Naive thymus-derived CD4-positive, alpha-beta T cell (primary cell): ENCODE results near the gene REV1. TPM values are rescaled to one million over a fixed set of nuclear protein-coding genes. Genes with fewer than 3 reads are reported as not detected.

Source experiments
- ATAC-seq: fragments of 150-1000 bp; cut with Tn5 transposase; 2 replicates; pipeline ENCODE4 v1.10.0; 2021; ENCODE audit warnings: mild to moderate bottlenecking, moderate library complexity
- CTCF ChIA-PET: fragments of 350-600 bp; sonication (Branson Sonifier 250); formaldehyde crosslinking; loops from one replicate; lab custom pipeline; 2021; ENCODE audit warnings: antibody characterized with exemption; lab: Charles Lee
- POLR2A ChIA-PET: fragments of 350-600 bp; sonication (Branson Sonifier 250); formaldehyde crosslinking; loops from one replicate; lab custom pipeline; 2021; ENCODE audit warnings: antibody characterized with exemption, inconsistent platforms; lab: Charles Lee
- DNase-seq, 9 donors: peaks; one replicate each; pipeline versions ENCODE4 v3.0.0 to v3.0.0-alpha.2; 2020 to 2022; ENCODE audit warnings: mixed read lengths in 1 of 9
- H3K27ac ChIP-seq: one replicate; pipeline ENCODE4 v1.7.0; 2013; ENCODE audit warnings: mild to moderate bottlenecking, low read depth, low read length, moderate library complexity
- H3K27me3 ChIP-seq, 2 donors: one replicate each; pipeline ENCODE4 v1.7.0; 2013; ENCODE audit warnings: low read length in 2 of 2, mild to moderate bottlenecking in 2 of 2, moderate library complexity in 2 of 2; ENCODE audit not compliant: control insufficient read depth in 2 of 2, insufficient read depth in 2 of 2
- H3K36me3 ChIP-seq, 3 experiments: 1 replicate in 2 of 3; 2 replicates in 1 of 3; pipeline ENCODE4 v1.7.0; 2013; ENCODE audit warnings: low read length in 3 of 3, mild to moderate bottlenecking in 3 of 3, moderate library complexity in 1 of 3; ENCODE audit not compliant: insufficient read depth in 3 of 3, control insufficient read depth in 2 of 3
- H3K4me1 ChIP-seq, 2 donors: one replicate each; pipeline ENCODE4 v1.7.0; 2013; ENCODE audit warnings: low read length in 2 of 2, mild to moderate bottlenecking in 2 of 2, moderate library complexity in 1 of 2; ENCODE audit not compliant: control insufficient read depth in 2 of 2, insufficient read depth in 2 of 2
- H3K4me3 ChIP-seq: 2 replicates; pipeline ENCODE4 v1.7.0; 2013; ENCODE audit warnings: mild to moderate bottlenecking, low read length
- H3K9me3 ChIP-seq, 3 experiments: 1 replicate in 2 of 3; 2 replicates in 1 of 3; pipeline ENCODE4 v1.7.0; 2013; ENCODE audit warnings: low read length in 3 of 3; ENCODE audit not compliant: control insufficient read depth in 2 of 3
- H3K27ac Mint-ChIP-seq, 9 donors: one replicate each; pipeline ENCODE4 v1.8.0; 2020 to 2022; ENCODE audit warnings: mixed read lengths in 9 of 9, mild to moderate bottlenecking in 8 of 9, moderate library complexity in 5 of 9, inconsistent platforms in 2 of 9
- H3K27me3 Mint-ChIP-seq, 5 donors: one replicate each; pipeline ENCODE4 v1.8.0; 2021 to 2022; ENCODE audit warnings: mixed read lengths in 5 of 5, mild to moderate bottlenecking in 1 of 5
- H3K36me3 Mint-ChIP-seq, 5 donors: one replicate each; pipeline ENCODE4 v1.8.0; 2020 to 2022; ENCODE audit warnings: mixed read lengths in 5 of 5, mild to moderate bottlenecking in 3 of 5, inconsistent platforms in 1 of 5
- H3K4me1 Mint-ChIP-seq, 7 donors: one replicate each; pipeline ENCODE4 v1.8.0; 2020 to 2022; ENCODE audit warnings: mixed read lengths in 7 of 7, mild to moderate bottlenecking in 3 of 7, inconsistent platforms in 1 of 7
- H3K4me3 Mint-ChIP-seq, 10 donors: one replicate each; pipeline ENCODE4 v1.8.0; 2020 to 2022; ENCODE audit warnings: mild to moderate bottlenecking in 10 of 10, mixed read lengths in 10 of 10, moderate library complexity in 6 of 10, inconsistent platforms in 2 of 10
- H3K9me3 Mint-ChIP-seq, 11 donors: one replicate each; pipeline ENCODE4 v1.8.0; 2020 to 2022; ENCODE audit warnings: mixed read lengths in 11 of 11, mild to moderate bottlenecking in 4 of 11, inconsistent platforms in 1 of 11, moderate library complexity in 1 of 11
- intact Hi-C, 2 donors: fragments of 100-400 bp; cut with micrococcal nuclease; formaldehyde crosslinking; loops; one replicate each; pipeline ENCODE4 v1.15.1; 2023
- polyA plus RNA-seq, 2 donors: library from polyadenylated mRNA; unstranded; fragments of 300-500 nt; fragmentation: Illumina TruSeq; gene quantifications; one replicate each; pipeline ENCODE4 v1.2.3, GENCODE V29; 2021
- total RNA-seq, 6 experiments: library from RNA in 5 of 6; stranded (reverse) in 5 of 6; gene quantifications; 1 replicate in 5 of 6; 2 replicates in 1 of 6; pipeline ENCODE4 v1.2.3 and lab custom pipeline; 2021 to 2026

The REV1 gene
- total and polyA plus RNA-seq, 7 experiments from 2014 or later: 23.1 to 72.5 (median 54.3) TPM

DNA sequence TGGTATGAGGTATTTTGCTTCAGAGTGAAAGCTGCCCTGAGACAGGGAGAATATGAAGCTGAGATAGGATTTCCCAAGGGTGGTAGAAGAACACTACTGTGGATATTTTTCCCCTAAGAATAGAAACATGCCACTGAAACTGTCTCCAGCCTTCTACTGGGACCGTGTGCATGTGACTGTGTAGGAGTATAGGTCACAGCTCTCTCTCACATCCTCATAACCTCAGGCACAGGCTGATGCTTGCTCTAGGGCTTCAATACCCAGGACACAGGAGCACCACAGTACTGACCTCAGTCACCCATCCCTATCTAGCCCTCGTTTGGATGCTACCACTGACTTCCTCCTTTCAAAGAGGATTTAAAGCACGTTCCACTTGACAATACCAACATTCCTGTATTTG, 67.2 kb downstream of the REV1 start:
- Histone ChIP-seq H3K9me3 (no peaks in the 10 kb centered on the region), H3K4me3 (no peak overlapping the region), H3K36me3 (peaks cover 6 to 62% (median 21%) of the 10 kb centered on the region in 3 experiments), H3K27me3 (no peaks in the 10 kb centered on the region), H3K4me1 (no peaks in the 10 kb centered on the region), H3K27ac (no peak overlapping the region)
- Mint-ChIP-seq H3K4me3 (no peak overlapping the region), H3K9me3 (no peaks in the 10 kb centered on the region), H3K36me3 (peaks cover 8 to 55% (median 12%) of the 10 kb centered on the region in 5 donors), H3K27ac (peak overlapping the region in 2 of 9 donors; percentile 0 to 20), H3K27me3 (no peaks in the 10 kb centered on the region), H3K4me1 (no peaks in the 10 kb centered on the region)
- intact Hi-C loops: loop anchor here in 1 of 2 donors (10.0 kb wide), 1 partner anchor 62 kb away; no protein-coding TSS in a partner anchor
- CTCF ChIA-PET: no interaction called here
- ATAC-seq (no peak), DNase-seq (no peak)
- POLR2A ChIA-PET: no interaction called here

DNA sequence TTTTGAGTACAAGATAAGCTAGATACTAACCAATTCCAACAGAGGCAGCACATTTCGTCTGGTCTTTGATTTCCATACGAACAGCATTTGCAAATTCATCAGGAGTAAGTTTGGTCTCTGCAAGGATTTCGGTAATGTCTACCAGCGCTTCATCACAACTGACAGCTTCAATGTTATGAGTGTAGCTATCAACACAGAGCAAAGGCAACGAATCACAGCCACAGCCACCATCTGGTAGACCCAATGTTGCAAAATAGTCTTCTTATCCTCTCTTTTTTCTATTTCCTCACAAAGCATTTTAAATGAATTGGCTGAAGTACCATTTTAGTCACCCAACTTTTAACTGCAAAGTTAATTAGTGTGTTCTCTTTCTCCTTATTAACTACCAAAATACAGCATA, 68.3 kb downstream of the REV1 start:
- ChIA-PET POLR2A (no interaction called here), CTCF (no interaction called here)
- ATAC-seq (no peak), DNase-seq (no peak)
- Histone ChIP-seq H3K4me1 (no peaks in the 10 kb centered on the region), H3K36me3 (peaks cover 6 to 67% (median 21%) of the 10 kb centered on the region in 3 experiments), H3K27ac (no peak overlapping the region), H3K9me3 (no peaks in the 10 kb centered on the region), H3K4me3 (no peak overlapping the region), H3K27me3 (no peaks in the 10 kb centered on the region)
- intact Hi-C loops: loop anchor here in 1 of 2 donors (10.0 kb wide), 1 partner anchor 63 kb away; no protein-coding TSS in a partner anchor
- Mint-ChIP-seq H3K36me3 (peaks cover 8 to 50% (median 12%) of the 10 kb centered on the region in 5 donors), H3K4me3 (no peak overlapping the region), H3K27ac (peak overlapping the region in 2 of 9 donors; percentile 14 to 46), H3K27me3 (no peaks in the 10 kb centered on the region), H3K9me3 (no peaks in the 10 kb centered on the region), H3K4me1 (no peaks in the 10 kb centered on the region)

GRCh38 chr2:99420751-99421299, 69.0 kb downstream of the REV1 start:
- ATAC-seq (no peak), DNase-seq (no peak)
- CTCF ChIA-PET: no interaction called here
- POLR2A ChIA-PET: no interaction called here
- Mint-ChIP-seq H3K4me3 (no peak overlapping the region), H3K36me3 (peaks cover 8 to 52% (median 15%) of the 10 kb centered on the region in 5 donors), H3K27me3 (no peaks in the 10 kb centered on the region), H3K27ac (peak overlapping the region in 5 of 9 donors; percentile 16 to 76 (median 43)), H3K9me3 (no peaks in the 10 kb centered on the region), H3K4me1 (no peaks in the 10 kb centered on the region)
- Histone ChIP-seq H3K27me3 (no peaks in the 10 kb centered on the region), H3K4me1 (no peaks in the 10 kb centered on the region), H3K27ac (no peak overlapping the region), H3K9me3 (no peaks in the 10 kb centered on the region), H3K4me3 (no peak overlapping the region), H3K36me3 (peaks cover 6 to 68% (median 21%) of the 10 kb centered on the region in 3 experiments)
- intact Hi-C loops: loop anchor here in 1 of 2 donors (10.0 kb wide), 1 partner anchor 64 kb away; no protein-coding TSS in a partner anchor

- Mint-ChIP-seq H3K4me1 (no peaks in the 10 kb centered on the region), H3K27me3 (no peaks in the 10 kb centered on the region), H3K4me3 (no peak overlapping the region), H3K27ac (peak overlapping the region in 7 of 9 donors; percentile 22 to 82 (median 46)), H3K36me3 (peaks cover 8 to 57% (median 19%) of the 10 kb centered on the region in 5 donors), H3K9me3 (no peaks in the 10 kb centered on the region)
- no peak for DNase-seq
- no peaks in the 10 kb centered on the region for H3K27me3 ChIP-seq
- H3K36me3 ChIP-seq: peaks cover 6 to 70% (median 21%) of the 10 kb centered on the region in 3 experiments
- CTCF ChIA-PET: no interaction called here
- no peak overlapping the region for H3K4me3 ChIP-seq
- intact Hi-C loops: loop anchor here in 1 of 2 donors (10.0 kb wide), 1 partner anchor 65 kb away; no protein-coding TSS in a partner anchor
- H3K9me3 ChIP-seq: no peaks in the 10 kb centered on the region
- no peak overlapping the region for H3K27ac ChIP-seq
- ATAC-seq: no peak
- no peaks in the 10 kb centered on the region for H3K4me1 ChIP-seq
- POLR2A ChIA-PET: no interaction called here
These were observed 69.8 kb downstream of the REV1 start for GRCh38 chr2:99420031-99420430.

DNA sequence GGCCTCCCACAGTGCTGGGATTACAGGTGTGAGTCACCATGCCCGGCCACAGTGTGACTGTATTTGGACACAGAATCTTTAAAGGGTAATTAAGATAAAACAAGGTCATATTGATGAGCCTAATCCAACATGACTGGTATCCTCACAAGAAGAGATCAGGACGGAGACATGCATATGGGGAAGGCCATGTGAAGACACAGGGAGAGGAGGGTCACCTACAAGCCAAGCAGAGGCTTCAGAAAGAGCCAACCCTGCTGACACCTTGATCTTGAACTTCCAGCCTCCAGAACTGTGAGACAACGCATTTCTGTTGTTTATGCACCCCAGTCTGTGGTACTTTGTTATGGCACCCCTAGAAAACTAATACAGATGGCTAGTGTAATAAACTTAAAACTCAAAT, 72.4 kb downstream of the REV1 start:
- Mint-ChIP-seq H3K27ac (peak overlapping the region in 2 of 9 donors; percentile 5 to 48), H3K27me3 (no peaks in the 10 kb centered on the region), H3K9me3 (no peaks in the 10 kb centered on the region), H3K4me3 (no peak overlapping the region), H3K36me3 (peaks cover 5 to 51% (median 28%) of the 10 kb centered on the region in 5 donors), H3K4me1 (no peaks in the 10 kb centered on the region)
- H3K27ac ChIP-seq: no peak overlapping the region
- ATAC-seq: no peak
- H3K36me3 ChIP-seq: peaks cover 0 to 73% (median 8%) of the 10 kb centered on the region in 3 experiments
- DNase-seq: no peak
- no peaks in the 10 kb centered on the region for H3K4me1 ChIP-seq
- intact Hi-C loops: no loop called here
- no peaks in the 10 kb centered on the region for H3K9me3 ChIP-seq
- H3K27me3 ChIP-seq: no peaks in the 10 kb centered on the region
- CTCF ChIA-PET: no interaction called here
- no peak overlapping the region for H3K4me3 ChIP-seq
- POLR2A ChIA-PET: no interaction called here

GRCh38 chr2:99414566-99414965, 75.3 kb downstream of the REV1 start:
- Histone ChIP-seq H3K4me1 (no peaks in the 10 kb centered on the region), H3K27ac (no peak overlapping the region), H3K4me3 (no peak overlapping the region), H3K9me3 (no peaks in the 10 kb centered on the region), H3K36me3 (peaks cover 0 to 65% (median 4%) of the 10 kb centered on the region in 3 experiments), H3K27me3 (no peaks in the 10 kb centered on the region)
- DNase-seq (no peak), ATAC-seq (no peak)
- Mint-ChIP-seq H3K27ac (peak overlapping the region in 6 of 9 donors; percentile 7 to 81 (median 48)), H3K9me3 (no peaks in the 10 kb centered on the region), H3K4me1 (no peaks in the 10 kb centered on the region), H3K27me3 (no peaks in the 10 kb centered on the region), H3K4me3 (no peak overlapping the region), H3K36me3 (peaks cover 4 to 42% (median 18%) of the 10 kb centered on the region in 5 donors)
- intact Hi-C loops: no loop called here
- ChIA-PET CTCF (no interaction called here), POLR2A (no interaction called here)

DNA sequence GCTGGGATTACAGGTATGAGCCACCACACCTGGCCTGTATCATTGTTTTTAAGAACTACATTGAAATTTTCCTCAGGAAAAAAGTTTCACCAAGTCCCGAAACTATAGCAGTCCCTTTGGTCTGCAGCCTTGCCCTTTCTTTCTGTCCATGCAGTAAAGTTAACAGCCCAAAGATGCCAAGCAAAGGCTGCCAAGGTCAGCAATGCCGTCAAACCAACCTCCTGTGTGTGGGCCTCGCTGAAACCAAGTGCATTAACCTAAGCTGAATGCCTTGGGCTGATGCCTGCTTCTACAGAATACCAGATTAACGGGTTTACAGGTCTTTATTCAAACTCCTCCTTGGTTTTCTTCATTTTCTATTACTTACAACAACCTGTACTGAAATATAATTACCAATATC, 79.5 kb downstream of the REV1 start:
- peak overlapping the region in 1 of 9 donors; percentile 58 for H3K27ac Mint-ChIP-seq
- no peak for ATAC-seq
- H3K4me3 Mint-ChIP-seq: no peak overlapping the region

More for the DNA sequence above, 79.5 kb downstream of the REV1 start:
- intact Hi-C loops: no loop called here
- Histone ChIP-seq H3K4me1 (no peaks in the 10 kb centered on the region), H3K4me3 (no peak overlapping the region), H3K9me3 (no peaks in the 10 kb centered on the region), H3K27me3 (no peaks in the 10 kb centered on the region), H3K27ac (no peak overlapping the region), H3K36me3 (peaks cover 3 to 57% (median 7%) of the 10 kb centered on the region in 3 experiments)
- ChIA-PET POLR2A (no interaction called here), CTCF (no interaction called here)
- no peaks in the 10 kb centered on the region for H3K27me3 Mint-ChIP-seq
- no peaks in the 10 kb centered on the region for H3K9me3 Mint-ChIP-seq
- H3K4me1 Mint-ChIP-seq: peaks cover 0 to 4% (median 0%) of the 10 kb centered on the region in 7 donors
- no peak for DNase-seq
- peaks cover 0 to 24% (median 5%) of the 10 kb centered on the region in 5 donors for H3K36me3 Mint-ChIP-seq
